HUES64 (cell line): Measurements from ENCODE around the gene GALNT5.

Source experiments
- H3K27ac ChIP-seq: 2 replicates; pipeline ENCODE4 v1.7.0; 2013; ENCODE audit warnings: low read depth, low read length, inconsistent platforms
- H3K27me3 ChIP-seq: 2 replicates; pipeline ENCODE4 v1.6.1; 2013; ENCODE audit warnings: mild to moderate bottlenecking, low read length; ENCODE audit not compliant: insufficient read depth
- H3K36me3 ChIP-seq: 2 replicates; pipeline ENCODE4 v1.6.1; 2013; ENCODE audit warnings: mild to moderate bottlenecking, low read length; ENCODE audit not compliant: insufficient read depth
- H3K4me1 ChIP-seq: 2 replicates; pipeline ENCODE4 v1.6.1; 2013; ENCODE audit warnings: mild to moderate bottlenecking, low read length, moderate library complexity; ENCODE audit not compliant: insufficient read depth
- H3K4me3 ChIP-seq: 2 replicates; pipeline ENCODE4 v1.5.1; 2013; ENCODE audit warnings: mild to moderate bottlenecking, low read length, moderate library complexity
- H3K9ac ChIP-seq: 2 replicates; pipeline ENCODE4 v1.6.1; 2013; ENCODE audit warnings: mild to moderate bottlenecking, low read depth, low read length
- H3K9me3 ChIP-seq: 2 replicates; pipeline ENCODE4 v1.6.1; 2013; ENCODE audit warnings: low read depth, low read length; ENCODE audit not compliant: insufficient read depth
- WGBS: fragments of 150-250, 120-280 bp; methylation state at CpG from one replicate; pipeline ENCODE4 v1.1.7; 2013; ENCODE audit warnings: missing lambda C conversion rate; 5-methylcytosine and 5-hydroxymethylcytosine counted together

The GALNT5 gene

DNA sequence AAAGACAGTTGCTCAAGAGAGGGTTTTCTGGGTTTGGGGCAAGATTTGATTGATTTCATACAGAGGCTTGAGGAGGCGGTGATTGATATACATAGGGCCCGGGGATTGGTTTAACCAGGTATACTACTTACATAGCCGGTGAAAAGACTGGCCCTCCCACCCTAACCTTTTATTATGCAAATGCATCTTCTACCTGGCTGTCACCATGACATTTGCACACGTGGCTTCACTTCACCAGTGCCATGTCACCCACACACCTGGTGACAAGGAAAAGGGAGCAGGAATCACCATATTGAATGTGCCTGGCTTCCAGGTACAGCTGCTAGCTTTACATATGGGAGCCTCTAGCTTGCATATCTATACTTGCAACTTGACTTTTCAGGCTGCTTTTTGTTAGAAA is 58.4 kb downstream of the GALNT5 start:
- H3K27ac ChIP-seq: no peak overlapping the region
- no peak overlapping the region for H3K4me3 ChIP-seq
- no peaks in the 10 kb centered on the region for H3K27me3 ChIP-seq
- H3K9me3 ChIP-seq: no peaks in the 10 kb centered on the region
- H3K9ac ChIP-seq: no peak overlapping the region
- peaks cover 22% of the 10 kb centered on the region for H3K4me1 ChIP-seq
- no peaks in the 10 kb centered on the region for H3K36me3 ChIP-seq
- WGBS: 74% methylated on average over 4 of the region's 4 CpGs

- peaks cover 36% of the 10 kb centered on the region for H3K4me1 ChIP-seq
- no peaks in the 10 kb centered on the region for H3K36me3 ChIP-seq
- H3K9me3 ChIP-seq: no peaks in the 10 kb centered on the region
- WGBS: 98% methylated on average over 2 of the region's 2 CpGs
- H3K27me3 ChIP-seq: peaks cover 7% of the 10 kb centered on the region; the same call in 1 of the 2 replicates
- H3K4me3 ChIP-seq: no peak overlapping the region
- H3K9ac ChIP-seq: no peak overlapping the region
- no peak overlapping the region for H3K27ac ChIP-seq
Measured at GRCh38 chr2:157318884-157319283, 61.4 kb downstream of the GALNT5 start.

DNA sequence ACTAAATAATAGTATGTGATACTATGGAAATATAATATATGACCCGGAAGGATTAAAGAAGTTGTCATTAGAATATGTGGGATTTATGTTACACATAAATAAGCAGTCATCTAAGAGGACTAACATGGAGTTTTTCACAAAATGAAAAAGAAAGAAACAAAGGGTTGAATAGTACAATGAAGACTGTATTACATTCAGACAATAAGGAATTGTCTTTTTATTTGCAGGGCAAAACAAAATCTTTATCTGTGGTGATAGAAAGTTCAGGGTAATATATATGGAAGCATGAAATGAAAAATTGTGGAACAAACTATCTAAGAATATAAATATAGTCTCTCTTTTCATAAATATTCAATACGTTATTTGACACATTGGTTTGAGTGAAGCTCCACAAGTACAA is 62.3 kb downstream of the GALNT5 start:
- Histone ChIP-seq H3K27ac (no peak overlapping the region), H3K9me3 (no peaks in the 10 kb centered on the region), H3K9ac (no peak overlapping the region), H3K4me3 (no peak overlapping the region), H3K4me1 (peaks cover 36% of the 10 kb centered on the region), H3K27me3 (peaks cover 7% of the 10 kb centered on the region; the same call in 1 of the 2 replicates), H3K36me3 (no peaks in the 10 kb centered on the region)
- 88% methylated on average over 1 of the region's 2 CpGs for WGBS

DNA sequence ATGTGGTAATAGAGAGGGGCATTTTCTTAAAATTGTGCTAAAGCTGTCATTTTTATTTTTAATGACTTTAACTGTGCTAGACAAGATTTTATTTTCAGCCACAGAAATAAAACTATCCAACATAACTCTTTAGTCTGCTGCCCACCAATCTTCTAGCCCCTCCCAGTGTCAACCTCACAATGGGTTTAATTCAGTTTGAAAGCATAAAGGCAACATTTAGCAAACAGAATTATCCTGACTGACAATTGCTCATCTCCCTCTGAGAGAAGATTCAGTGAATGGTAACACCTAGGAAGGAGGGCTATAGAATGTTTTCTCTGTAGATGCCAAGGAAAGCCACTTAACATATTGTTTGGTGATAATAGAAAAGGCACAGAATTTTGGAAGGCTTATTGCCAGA is 62.9 kb downstream of the GALNT5 start:
- no peaks in the 10 kb centered on the region for H3K36me3 ChIP-seq
- no peak overlapping the region for H3K9ac ChIP-seq
- H3K4me1 ChIP-seq: peaks cover 39% of the 10 kb centered on the region

GRCh38 chr2:157321466-157321865 is 64.0 kb downstream of the GALNT5 start:
- Histone ChIP-seq H3K4me3 (no peak overlapping the region), H3K9ac (no peak overlapping the region), H3K27ac (no peak overlapping the region), H3K36me3 (no peaks in the 10 kb centered on the region), H3K9me3 (no peaks in the 10 kb centered on the region), H3K4me1 (peaks cover 40% of the 10 kb centered on the region), H3K27me3 (peaks cover 7% of the 10 kb centered on the region; the same call in 1 of the 2 replicates)
- WGBS: 93% methylated on average over 2 of the region's 2 CpGs

More for the DNA sequence above, 62.9 kb downstream of the GALNT5 start:
- no peak overlapping the region for H3K27ac ChIP-seq
- peaks cover 7% of the 10 kb centered on the region; the same call in 1 of the 2 replicates for H3K27me3 ChIP-seq
- no peak overlapping the region for H3K4me3 ChIP-seq
- no peaks in the 10 kb centered on the region for H3K9me3 ChIP-seq

GRCh38 chr2:157322432-157322831 is 64.9 kb downstream of the GALNT5 start:
- Histone ChIP-seq H3K4me3 (no peak overlapping the region), H3K27ac (no peak overlapping the region), H3K9me3 (no peaks in the 10 kb centered on the region), H3K27me3 (peaks cover 10% of the 10 kb centered on the region; the same call in 1 of the 2 replicates), H3K9ac (no peak overlapping the region), H3K4me1 (peaks cover 45% of the 10 kb centered on the region), H3K36me3 (no peaks in the 10 kb centered on the region)
- whole genome bisulfite sequencing: 93% methylated on average over 3 of the region's 4 CpGs

- no peak overlapping the region for H3K9ac ChIP-seq
- no peak overlapping the region for H3K27ac ChIP-seq
- peaks cover 45% of the 10 kb centered on the region for H3K4me1 ChIP-seq
- no peak overlapping the region for H3K4me3 ChIP-seq
- peaks cover 10% of the 10 kb centered on the region; the same call in 1 of the 2 replicates for H3K27me3 ChIP-seq
- 90% methylated on average over 2 of the region's 2 CpGs for WGBS
- no peaks in the 10 kb centered on the region for H3K36me3 ChIP-seq
- no peaks in the 10 kb centered on the region for H3K9me3 ChIP-seq
Measured at GRCh38 chr2:157324331-157324843, 66.9 kb downstream of the GALNT5 start.

DNA sequence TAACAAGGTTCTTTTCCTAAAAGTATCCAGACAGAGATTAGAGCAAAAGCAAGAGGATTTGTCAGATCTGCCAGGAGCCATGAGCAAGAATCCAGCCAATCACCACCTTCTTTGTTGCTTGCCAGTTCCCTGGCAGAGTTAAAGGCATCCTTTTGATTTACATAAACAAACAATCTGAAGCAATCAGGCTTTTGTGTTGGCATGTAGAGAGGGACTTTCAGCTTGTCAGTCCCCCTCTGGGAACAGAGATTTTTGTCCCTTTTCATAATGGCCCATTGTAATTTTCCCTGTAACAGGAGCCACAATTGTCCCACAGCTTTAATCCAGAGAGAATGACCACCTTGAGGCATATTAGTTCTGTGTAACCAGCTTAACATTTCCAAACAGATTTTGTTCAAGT is 68.3 kb downstream of the GALNT5 start, which contains the start of gene ERMN:
Gene ERMN (minus strand): TSS at position 39 of the 400 bp plus-strand sequence. CDS start 182 bp downstream, outside the sequence.
- H3K9ac ChIP-seq: no peak within 1 kb of the TSS
- H3K9me3 ChIP-seq: no peaks in the 10 kb centered on the region
- H3K36me3 ChIP-seq: no peaks in the 10 kb centered on the region
- H3K4me1 ChIP-seq: peaks cover 38% of the 10 kb centered on the region
- no peak within 1 kb of the TSS; the same call in 1 of the 2 replicates for H3K27ac ChIP-seq
- no peak within 1 kb of the TSS for H3K4me3 ChIP-seq
- H3K27me3 ChIP-seq: peaks cover 10% of the 10 kb centered on the region; the same call in 1 of the 2 replicates

DNA sequence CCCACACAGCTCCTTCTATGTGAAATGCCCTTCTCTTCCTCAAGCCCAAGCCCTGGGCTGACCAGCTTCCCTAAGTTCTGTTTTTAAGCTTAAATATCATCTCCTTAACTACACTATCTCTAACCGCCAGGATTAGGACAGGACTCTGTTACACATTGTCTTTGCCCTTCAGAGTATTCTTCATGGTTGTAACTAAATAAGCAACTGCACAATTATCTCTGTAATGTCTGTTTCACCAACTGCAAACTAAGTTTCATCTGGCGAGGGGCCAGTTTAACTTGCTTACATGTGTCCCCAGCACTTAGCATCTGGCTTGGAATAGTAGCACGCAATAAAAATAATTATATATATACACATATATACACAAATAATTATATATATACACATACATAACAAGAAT is 69.2 kb downstream of the GALNT5 start:
- Histone ChIP-seq H3K27me3 (peaks cover 10% of the 10 kb centered on the region; the same call in 1 of the 2 replicates), H3K9me3 (no peaks in the 10 kb centered on the region), H3K27ac (no peak overlapping the region), H3K4me1 (peaks cover 29% of the 10 kb centered on the region), H3K9ac (no peak overlapping the region), H3K36me3 (no peaks in the 10 kb centered on the region), H3K4me3 (no peak overlapping the region)
- WGBS: 90% methylated on average over 2 of the region's 3 CpGs

DNA sequence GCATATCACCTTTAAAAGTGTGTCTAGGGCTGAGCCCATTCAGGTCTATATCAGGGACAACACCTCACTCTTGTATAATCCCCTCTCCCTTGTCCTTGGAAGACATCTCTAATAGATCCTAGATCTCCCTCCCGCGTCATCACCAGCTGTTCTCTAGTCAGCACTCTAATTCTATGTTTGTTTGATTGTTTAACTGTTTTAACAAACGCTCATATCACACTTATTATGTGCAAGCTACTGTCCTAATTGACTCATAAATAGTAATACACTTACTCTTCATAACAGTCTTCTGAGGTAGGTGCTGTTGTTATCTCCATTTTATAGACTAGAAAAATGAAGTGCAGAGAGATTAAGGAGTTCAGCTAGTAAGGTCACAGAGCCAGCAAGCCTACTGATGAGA is 69.7 kb downstream of the GALNT5 start:
- Histone ChIP-seq H3K9me3 (no peaks in the 10 kb centered on the region), H3K4me1 (peaks cover 24% of the 10 kb centered on the region), H3K4me3 (no peak overlapping the region), H3K9ac (no peak overlapping the region), H3K27me3 (peaks cover 10% of the 10 kb centered on the region; the same call in 1 of the 2 replicates), H3K27ac (no peak overlapping the region), H3K36me3 (no peaks in the 10 kb centered on the region)
- 80% methylated on average over 1 of the region's 3 CpGs for WGBS

GRCh38 chr2:157327621-157328500 is 70.4 kb downstream of the GALNT5 start:
- no peak overlapping the region for H3K27ac ChIP-seq
- peaks cover 10% of the 10 kb centered on the region; the same call in 1 of the 2 replicates for H3K27me3 ChIP-seq
- no peak overlapping the region for H3K4me3 ChIP-seq
- peaks cover 23% of the 10 kb centered on the region for H3K4me1 ChIP-seq
- no peaks in the 10 kb centered on the region for H3K9me3 ChIP-seq
- H3K36me3 ChIP-seq: no peaks in the 10 kb centered on the region
- WGBS: 75% methylated on average over 7 of the region's 11 CpGs
- no peak overlapping the region for H3K9ac ChIP-seq
